ENCODE results near the gene CBX7. TPM values are rescaled to one million over a fixed set of nuclear protein-coding genes. Genes with fewer than 3 reads are reported as not detected.

The CBX7 gene
- polyA plus RNA-seq, 2 of the 4 experiments (the other 2 are of a cell fraction): 0.79 to 2.5 TPM

- Histone ChIP-seq H3K27ac (peak overlapping the region; percentile 92 to 95), H3K9me3 (no peaks in the 10 kb centered on the region), H3K4me3 (peak overlapping the region; percentile 20; the same call in 1 of the 3 replicates), H3K4me2 (peak overlapping the region; percentile 87), H3K4me1 (peaks cover 63% of the 10 kb centered on the region)
- ChIA-PET CTCF (interaction anchor here (0.9 to 1.8 kb wide), 6 partner anchors 41 to 358 kb away, joined by 3 to 4 read pairs (median 3); no protein-coding TSS in a partner anchor), POLR2A (no interaction called here)
- ATAC-seq (peak; percentile 44 to 67), FAIRE-seq (no peak), DNase-seq (ENCODE audit: low read depth in 1 of 2, low spot score in 1 of 2) (peak in 1 of 2 experiments; percentile 57)
- WGBS (ENCODE audit: missing lambda C conversion rate): 34% methylated on average over 6 of the region's 23 CpGs
- TF ChIP-seq ESRRA (IDR thresholded peaks at IDR 0.05; ENCODE audit: borderline replicate concordance, low read length) (no peak), CEBPB (IDR thresholded peaks at IDR 0.05) (no peak), HOXB13 (CRISPR knock-in tag; IDR thresholded peaks at IDR 0.05; ENCODE audit: low read depth) (no peak), NR3C1 (IDR thresholded peaks at IDR 0.05) (no peak), RAD21 (conservative IDR thresholded peaks at IDR 0.05 in 1 of 2, IDR thresholded peaks at IDR 0.05 in 1 of 2) (0 out of 5 replicates have a peak, but pooled peaks of 1 of the 2 experiments have one; percentile 7), MYC (IDR thresholded peaks at IDR 0.05; ENCODE audit: borderline replicate concordance, low read length) (no peak), ZNF302 (CRISPR knock-in tag; IDR thresholded peaks at IDR 0.05) (no peak), E2F6 (IDR thresholded peaks at IDR 0.05; ENCODE audit: borderline replicate concordance, low read depth) (no peak), ELK1 (IDR thresholded peaks at IDR 0.05; ENCODE audit: low read depth, low read length) (no peak), HES2 (IDR thresholded peaks at IDR 0.05) (no peak), MAX (IDR thresholded peaks at IDR 0.05) (peak; percentile 41; the same call in 1 of the 2 replicates), ZSCAN20 (CRISPR knock-in tag; IDR thresholded peaks at IDR 0.05) (no peak), SREBF2 (IDR thresholded peaks at IDR 0.05) (no peak), BCL3 (IDR thresholded peaks at IDR 0.05) (no peak), ATOH8 (CRISPR knock-in tag; IDR thresholded peaks at IDR 0.05; ENCODE audit: low read depth) (no peak), EP300 (IDR thresholded peaks at IDR 0.05) (peak; percentile 32 to 56; a peak in 2 of 5 replicates), ZFP36 (IDR thresholded peaks at IDR 0.05; ENCODE audit: borderline replicate concordance, partially characterized antibody) (no peak), POLR2A (IDR thresholded peaks at IDR 0.05; ENCODE audit: low read length) (no peak), RCOR1 (IDR thresholded peaks at IDR 0.05; ENCODE audit: low read depth, low read length) (no peak), USF2 (IDR thresholded peaks at IDR 0.05) (no peak), TFCP2L1 (CRISPR knock-in tag; IDR thresholded peaks at IDR 0.05) (no peak), GATA3 (IDR thresholded peaks at IDR 0.05; ENCODE audit: borderline replicate concordance) (peak; percentile 82; the same call in 1 of the 2 replicates), RNF2 (IDR thresholded peaks at IDR 0.05; ENCODE audit: borderline replicate concordance, low read depth) (no peak), SMC3 (IDR thresholded peaks at IDR 0.05) (0 out of 3 replicates have a peak, but pooled peaks have one; percentile 24), FOXS1 (CRISPR knock-in tag; IDR thresholded peaks at IDR 0.05) (no peak), FOSB (CRISPR knock-in tag; IDR thresholded peaks at IDR 0.05) (no peak), HMGXB4 (CRISPR knock-in tag; IDR thresholded peaks at IDR 0.05; ENCODE audit: borderline replicate concordance) (no peak), FOSL2 (IDR thresholded peaks at IDR 0.05) (no peak), FOSL2 (CRISPR knock-in tag; IDR thresholded peaks at IDR 0.05) (no peak), CHD2 (IDR thresholded peaks at IDR 0.05; ENCODE audit: low read length, partially characterized antibody) (no peak), CBX2 (IDR thresholded peaks at IDR 0.05; ENCODE audit: borderline replicate concordance, low read depth) (no peak), BHLHE40 (IDR thresholded peaks at IDR 0.05; ENCODE audit: low read depth, low read length) (no peak), HEYL (CRISPR knock-in tag; IDR thresholded peaks at IDR 0.05) (no peak), CHD4 (IDR thresholded peaks at IDR 0.05; ENCODE audit: borderline replicate concordance) (no peak)
Observed at GRCh38 chr22:39176143-39176713, 23.7 kb upstream of the CBX7 start.
